Activated T-cell treated with anti-CD3 and anti-CD28 coated beads for 4 hours (primary cell): Measurements from ENCODE around the gene VPREB3.

ENCODE experiments used
- DNase-seq: peaks from one replicate; pipeline ENCODE4 v3.0.0-alpha.2; 2020

VPREB3 gene, protein sequence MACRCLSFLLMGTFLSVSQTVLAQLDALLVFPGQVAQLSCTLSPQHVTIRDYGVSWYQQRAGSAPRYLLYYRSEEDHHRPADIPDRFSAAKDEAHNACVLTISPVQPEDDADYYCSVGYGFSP

DNA sequence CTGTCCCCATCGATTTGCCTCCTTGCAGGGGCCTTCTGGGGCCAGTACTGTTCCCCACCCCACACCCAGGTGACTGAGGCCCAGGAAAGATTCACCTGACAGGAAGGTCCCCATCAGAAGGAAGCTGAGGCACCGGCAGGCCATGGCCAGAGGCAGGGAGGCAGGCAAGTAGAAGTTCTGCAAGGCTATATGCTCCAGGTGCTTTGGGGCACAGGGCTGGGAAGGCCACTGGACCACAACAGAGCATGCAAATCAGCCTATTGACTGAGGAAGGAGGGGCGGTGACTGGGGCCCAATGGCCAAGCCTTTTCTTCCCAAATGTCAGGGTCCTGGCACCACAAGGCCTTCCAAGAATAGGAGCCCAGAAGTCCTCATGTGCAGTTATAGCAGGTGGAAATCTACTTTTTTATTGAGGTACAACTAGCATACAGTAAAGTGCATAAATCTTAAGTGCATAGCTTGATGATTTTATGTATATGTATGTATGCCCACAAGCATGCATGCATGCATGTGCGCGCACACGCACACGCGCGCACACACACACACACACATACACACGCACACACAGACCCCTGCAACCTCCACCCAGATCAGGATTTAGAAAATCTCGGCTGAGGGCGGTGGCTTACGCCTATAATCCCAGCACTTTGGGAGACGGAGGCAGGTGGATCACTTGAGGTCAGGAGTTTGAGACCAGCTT is at the start of gene VPREB3:
Gene VPREB3 (minus strand): TSS at position 206 of the 700 bp plus-strand sequence. CDS start 62 bp downstream, at position 144.
- DNase-seq: no peak

DNA sequence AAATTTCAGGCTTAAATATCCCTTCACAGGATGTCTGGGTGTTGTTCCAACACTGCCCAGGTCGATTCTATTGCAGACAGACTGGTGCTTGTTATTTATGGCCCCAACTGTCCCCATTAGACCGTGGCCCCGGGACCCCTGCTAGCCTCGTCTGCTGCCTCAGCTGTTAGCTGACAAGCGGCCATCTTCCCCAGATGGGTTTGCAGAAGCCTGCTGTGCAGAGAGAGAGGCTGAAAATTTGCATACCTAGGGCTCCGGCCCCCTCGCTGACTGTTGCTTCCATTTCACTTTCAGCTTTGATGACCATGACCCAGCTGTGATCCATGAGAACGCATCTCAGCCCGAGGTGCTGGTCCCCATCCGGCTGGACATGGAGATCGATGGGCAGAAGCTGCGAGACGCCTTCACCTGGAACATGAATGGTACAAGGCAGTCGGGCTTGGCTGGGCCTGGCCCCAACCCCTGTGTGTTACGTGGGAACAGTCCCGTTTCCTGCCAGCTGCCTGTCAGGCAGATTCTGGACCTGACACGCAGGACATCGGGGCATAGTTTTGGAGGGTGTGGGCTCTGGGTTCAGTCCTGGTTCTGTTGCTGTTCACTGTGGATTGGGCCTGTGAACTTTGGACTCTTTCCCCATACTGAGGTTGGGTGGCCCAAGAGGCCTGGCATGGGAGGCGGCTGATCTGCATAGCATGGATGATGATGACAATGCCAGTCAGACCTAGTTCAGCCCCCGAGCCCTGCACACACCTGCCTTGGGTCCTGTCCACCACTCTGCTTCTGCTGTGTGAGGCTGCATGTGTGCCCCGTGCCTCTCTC is 49.0 kb upstream of the VPREB3 start:
- no peak for DNase-seq

DNA sequence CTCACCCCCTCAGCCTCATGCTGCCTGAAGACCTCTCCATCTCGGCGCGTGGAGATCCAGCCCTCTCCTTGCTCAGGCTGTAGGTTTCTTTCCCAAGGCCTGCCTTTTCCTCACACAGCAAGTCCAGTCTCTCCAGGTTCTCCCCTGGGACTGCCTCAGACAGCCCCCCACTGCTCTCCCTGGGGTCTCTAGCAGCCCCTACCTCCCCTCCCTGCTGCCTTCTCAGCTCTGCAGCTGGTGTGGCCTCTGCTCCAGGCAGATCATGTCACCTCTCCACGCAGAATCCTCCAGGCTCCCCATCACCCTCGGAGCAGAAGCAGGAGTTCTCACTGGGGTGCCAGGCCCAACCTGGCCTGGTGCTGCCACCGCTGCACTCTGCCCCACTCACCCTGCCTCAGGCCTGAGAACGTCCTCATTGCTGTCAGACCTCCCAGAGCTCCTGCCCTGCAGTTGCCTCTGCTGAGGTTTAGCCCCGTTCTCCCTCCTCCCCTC is 47.7 kb upstream of the VPREB3 start:
- DNase-seq: no peak

GRCh38 chr22:23801238-23801821 is 47.1 kb upstream of the VPREB3 start:
- DNase-seq: no peak

- no peak for DNase-seq
These were observed 46.3 kb upstream of the VPREB3 start for GRCh38 chr22:23800297-23801237.

DNA sequence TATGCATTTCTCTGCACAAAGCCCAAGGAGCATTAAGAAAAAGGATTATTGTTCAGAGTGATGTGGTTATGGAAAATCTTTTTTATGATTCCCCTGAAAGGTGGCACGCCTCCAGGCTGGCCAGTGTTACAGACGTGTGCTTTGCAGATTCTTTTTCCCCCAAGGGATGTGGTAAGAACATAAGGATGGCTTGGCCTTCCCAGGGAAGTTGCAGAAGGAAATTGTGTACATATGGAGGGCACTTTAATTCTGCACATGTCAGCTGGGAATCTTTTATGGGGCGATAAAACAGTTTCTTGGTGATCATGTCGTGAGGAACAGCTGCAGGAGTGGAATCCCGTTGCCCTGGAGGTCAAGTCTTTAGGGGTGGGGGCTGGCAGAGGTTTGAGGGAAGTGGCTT is 42.2 kb upstream of the VPREB3 start:
- no peak for DNase-seq

DNA sequence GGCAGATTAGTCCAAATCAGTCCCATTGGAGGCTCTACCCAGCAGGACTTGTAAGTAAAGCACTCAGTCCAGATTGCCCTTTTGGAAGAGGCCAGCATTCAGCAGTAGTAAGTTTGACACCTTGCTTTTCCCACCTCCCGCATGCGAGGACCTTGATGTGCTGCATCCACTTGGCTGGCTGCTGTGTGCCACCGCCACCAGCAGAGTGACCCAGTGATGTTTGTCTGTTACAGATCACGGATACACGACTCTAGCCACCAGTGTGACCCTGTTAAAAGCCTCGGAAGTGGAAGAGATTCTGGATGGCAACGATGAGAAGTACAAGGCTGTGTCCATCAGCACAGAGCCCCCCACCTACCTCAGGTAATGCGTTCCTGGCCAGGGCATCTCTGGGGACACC is 39.1 kb upstream of the VPREB3 start:
- no peak for DNase-seq

GRCh38 chr22:23791738-23792645 is 37.8 kb upstream of the VPREB3 start:
- DNase-seq: no peak

- no peak for DNase-seq
These were observed 36.9 kb upstream of the VPREB3 start for GRCh38 chr22:23790819-23791737.

- no peak for DNase-seq
These were observed 35.4 kb upstream of the VPREB3 start for GRCh38 chr22:23789638-23790037.

- no peak for DNase-seq
These were observed 34.9 kb upstream of the VPREB3 start for GRCh38 chr22:23789121-23789520.

GRCh38 chr22:23787910-23788309 is 33.7 kb upstream of the VPREB3 start:
- DNase-seq: no peak

- no peak for DNase-seq
These were observed 33.3 kb upstream of the VPREB3 start for GRCh38 chr22:23787600-23787896.

DNA sequence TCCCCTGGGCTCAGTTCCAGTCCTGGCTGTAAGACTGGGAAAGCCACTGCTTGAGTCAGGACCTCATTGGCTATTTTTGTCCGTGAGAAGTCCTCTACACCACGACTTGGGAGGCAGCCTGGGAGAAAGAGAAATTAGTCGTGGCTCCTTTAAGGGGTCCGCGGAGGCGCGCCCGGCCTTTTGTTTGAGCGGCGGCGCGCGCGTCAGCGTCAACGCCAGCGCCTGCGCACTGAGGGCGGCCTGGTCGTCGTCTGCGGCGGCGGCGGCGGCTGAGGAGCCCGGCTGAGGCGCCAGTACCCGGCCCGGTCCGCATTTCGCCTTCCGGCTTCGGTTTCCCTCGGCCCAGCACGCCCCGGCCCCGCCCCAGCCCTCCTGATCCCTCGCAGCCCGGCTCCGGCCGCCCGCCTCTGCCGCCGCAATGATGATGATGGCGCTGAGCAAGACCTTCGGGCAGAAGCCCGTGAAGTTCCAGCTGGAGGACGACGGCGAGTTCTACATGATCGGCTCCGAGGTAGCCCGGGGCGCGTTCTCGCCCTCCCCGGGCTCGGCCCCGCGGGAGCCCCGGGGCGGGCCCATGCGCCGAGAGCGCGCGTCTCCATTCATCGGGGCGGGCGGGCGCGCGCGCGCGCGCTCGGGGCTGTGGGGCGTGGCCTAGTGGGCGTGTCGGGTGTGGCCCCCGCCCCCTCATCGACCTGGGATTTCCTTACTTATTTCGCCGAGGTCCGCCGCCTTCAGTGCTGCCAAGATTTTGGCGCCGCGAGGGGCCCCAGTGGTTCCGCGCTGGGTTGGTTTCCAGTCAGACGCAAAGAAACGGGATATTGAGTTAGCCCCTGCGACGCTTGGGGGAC is 32.8 kb upstream of the VPREB3 start, which contains the start of gene SMARCB1:
Gene SMARCB1 (plus strand): TSS at position 215 of the 848 bp plus-strand sequence. CDS start 204 bp downstream, at position 419.
- DNase-seq: peak; percentile 90

DNA sequence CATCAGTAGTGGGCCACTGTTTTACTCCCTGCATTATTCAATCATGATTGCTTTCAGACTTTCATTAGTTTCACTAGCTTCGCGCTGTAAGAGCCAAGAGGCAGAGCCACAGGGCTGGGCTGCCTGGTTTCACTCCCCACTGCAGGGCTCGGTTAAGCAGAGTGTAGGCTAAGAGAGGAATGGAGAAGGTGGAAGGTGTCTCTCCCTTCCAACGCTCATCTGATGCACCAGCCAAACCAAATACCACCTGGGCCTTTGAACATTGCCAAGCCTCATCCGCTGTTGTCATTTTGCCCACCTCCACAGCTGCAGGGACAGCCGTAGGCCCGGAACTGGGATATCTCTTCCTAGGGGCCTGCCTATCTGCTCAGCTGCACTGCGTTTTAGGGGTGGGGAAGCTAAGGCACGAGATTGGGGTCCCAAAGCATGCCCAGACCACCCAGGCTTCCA is 32.1 kb upstream of the VPREB3 start:
- DNase-seq: no peak

DNA sequence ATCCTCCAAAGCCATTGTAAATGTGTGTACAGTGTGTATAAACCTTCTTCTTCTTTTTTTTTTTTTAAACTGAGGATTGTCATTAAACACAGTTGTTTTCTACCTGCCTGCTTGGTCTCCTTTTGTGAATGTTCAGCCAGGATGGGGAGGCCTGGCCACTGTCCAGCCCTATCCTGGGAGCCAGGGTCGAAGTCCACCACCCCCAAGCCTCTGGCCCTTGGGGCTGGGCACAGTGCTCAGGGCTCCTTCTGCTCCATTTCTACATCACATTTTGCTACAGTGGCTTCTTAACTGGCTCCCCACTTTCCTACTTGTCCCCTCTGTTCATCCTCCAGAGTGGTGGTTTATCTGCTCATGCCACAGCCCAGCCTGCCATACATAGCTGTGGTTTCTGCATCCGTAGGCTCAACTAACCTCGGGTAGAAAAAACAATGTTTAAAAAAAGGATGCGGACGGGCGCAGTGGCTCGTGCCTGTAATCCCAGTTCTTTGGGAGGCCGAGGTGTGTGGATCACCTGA is 30.0 kb upstream of the VPREB3 start:
- no peak for DNase-seq

- no peak for DNase-seq
These were observed 29.3 kb upstream of the VPREB3 start for GRCh38 chr22:23783265-23784150.

DNA sequence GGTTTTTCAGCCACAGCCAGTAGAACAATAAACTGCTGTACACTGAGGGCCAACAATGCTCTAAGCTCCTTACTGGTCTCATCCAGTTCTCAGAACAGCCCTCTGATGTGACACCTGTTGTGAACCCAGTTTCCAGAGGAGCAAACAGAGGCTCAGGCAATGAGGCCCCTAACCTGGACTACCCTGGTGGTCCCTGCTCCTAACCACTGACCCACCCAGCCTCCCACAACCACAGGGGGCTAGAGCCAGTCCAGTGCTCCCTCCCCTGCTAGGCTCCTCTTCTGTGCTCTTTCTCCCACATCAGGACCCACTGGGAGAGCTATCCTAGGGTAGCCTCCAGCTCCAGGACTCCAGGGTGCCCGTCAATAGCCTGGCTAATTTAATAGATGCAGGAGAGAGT is 28.5 kb upstream of the VPREB3 start:
- no peak for DNase-seq
